ENCODE results near the gene KDM5A.

- TF ChIP-seq CTCF (IDR thresholded peaks at IDR 0.05) = no peak
- TF ChIP-seq POLR2A (IDR thresholded peaks at IDR 0.05) = no peak
Measured at GRCh38 chr12:286531-287300, 102.4 kb downstream of the KDM5A start.
